SH-SY5Y (cell line): Measurements from ENCODE around the gene PRUNE2.

Experiments
- GATA2 ChIP-seq: IDR thresholded peaks from 2 replicates; pipeline ENCODE4 v1.6.1; 2011; ENCODE audit warnings: mild to moderate bottlenecking, low read depth, low read length
- GATA3 ChIP-seq: IDR thresholded peaks from 2 replicates; pipeline ENCODE4 v1.6.1; 2011; ENCODE audit warnings: low read depth, mild to moderate bottlenecking, low read length, moderate library complexity

The PRUNE2 gene

GRCh38 chr9:76718166-76718565 lies 187.7 kb downstream of the PRUNE2 start:
- TF ChIP-seq GATA3 (no peak), GATA2 (no peak)

- TF ChIP-seq GATA2 (no peak), GATA3 (no peak)
Measured at GRCh38 chr9:76717613-76718012, 188.3 kb downstream of the PRUNE2 start.

GRCh38 chr9:76717176-76717575 lies 188.7 kb downstream of the PRUNE2 start:
- no peak for TF ChIP-seq GATA2
- no peak for TF ChIP-seq GATA3

- TF ChIP-seq GATA2 (no peak), GATA3 (no peak)
Measured at GRCh38 chr9:76716085-76716672, 189.7 kb downstream of the PRUNE2 start.

- no peak for TF ChIP-seq GATA3
- TF ChIP-seq GATA2, result no peak
Measured at GRCh38 chr9:76713381-76713780, 192.5 kb downstream of the PRUNE2 start.

GRCh38 chr9:76709020-76709419 lies 196.9 kb downstream of the PRUNE2 start:
- TF ChIP-seq GATA2, result no peak
- TF ChIP-seq GATA3, result no peak

- no peak for TF ChIP-seq GATA3
- no peak for TF ChIP-seq GATA2
Measured at GRCh38 chr9:76707510-76707909, 198.4 kb downstream of the PRUNE2 start.

GRCh38 chr9:76704593-76705204 lies 201.2 kb downstream of the PRUNE2 start:
- TF ChIP-seq GATA3 (no peak), GATA2 (no peak)

GRCh38 chr9:76703270-76703669 lies 202.6 kb downstream of the PRUNE2 start:
- TF ChIP-seq GATA2 (no peak), GATA3 (no peak)

GRCh38 chr9:76701441-76702039 lies 204.4 kb downstream of the PRUNE2 start:
- TF ChIP-seq GATA3, result no peak
- TF ChIP-seq GATA2, result no peak

GRCh38 chr9:76700916-76701315 lies 205.0 kb downstream of the PRUNE2 start:
- TF ChIP-seq GATA3 (no peak), GATA2 (no peak)

GRCh38 chr9:76699971-76700370 lies 205.9 kb downstream of the PRUNE2 start:
- TF ChIP-seq GATA3 (no peak), GATA2 (no peak)

- TF ChIP-seq GATA2 (no peak), GATA3 (no peak)
Measured at GRCh38 chr9:76697554-76697953, 208.4 kb downstream of the PRUNE2 start.

- no peak for TF ChIP-seq GATA2
- no peak for TF ChIP-seq GATA3
Measured at GRCh38 chr9:76697081-76697480, 208.8 kb downstream of the PRUNE2 start.

GRCh38 chr9:76693912-76694311 lies 212.0 kb downstream of the PRUNE2 start:
- TF ChIP-seq GATA2 (no peak), GATA3 (no peak)

- TF ChIP-seq GATA2, result no peak
- no peak for TF ChIP-seq GATA3
Measured at GRCh38 chr9:76692458-76693129, 213.3 kb downstream of the PRUNE2 start.
